HEK293T (cell line): ENCODE measurements around the gene KCNAB2.

Experiments
- ARNT ChIP-seq: fragments of 450-650 bp; IDR thresholded peaks from 2 replicates; pipeline ENCODE4 v1.6.1; 2017; ENCODE audit warnings: mild to moderate bottlenecking
- BHLHE40 ChIP-seq: fragments of 450-650 bp; IDR thresholded peaks from 2 replicates; pipeline ENCODE4 v1.6.1; 2016; ENCODE audit warnings: mild to moderate bottlenecking, moderate library complexity, borderline replicate concordance
- CTBP1 ChIP-seq: fragments of 450-650 bp; IDR thresholded peaks from 2 replicates; pipeline ENCODE4 v1.6.1; 2016; ENCODE audit warnings: borderline replicate concordance
- FOXA1 ChIP-seq: fragments of 450-650 bp; IDR thresholded peaks from 2 replicates; pipeline ENCODE4 v1.6.1; 2016; ENCODE audit warnings: mild to moderate bottlenecking
- FOXK2 ChIP-seq: fragments of 450-650 bp; IDR thresholded peaks from 2 replicates; pipeline ENCODE4 v1.6.1; 2016; ENCODE audit warnings: mild to moderate bottlenecking
- LEF1 ChIP-seq: fragments of 450-650 bp; IDR thresholded peaks from 2 replicates; pipeline ENCODE4 v1.6.1; 2017; ENCODE audit warnings: mild to moderate bottlenecking, borderline replicate concordance
- NFRKB ChIP-seq: fragments of 450-650 bp; IDR thresholded peaks from 2 replicates; pipeline ENCODE4 v1.6.1; 2016; ENCODE audit warnings: mild to moderate bottlenecking, moderate library complexity
- PKNOX1 ChIP-seq: fragments of 450-650 bp; IDR thresholded peaks from 2 replicates; pipeline ENCODE4 v1.6.1; 2016
- SP1 ChIP-seq: fragments of 450-650 bp; IDR thresholded peaks from 2 replicates; pipeline ENCODE4 v1.6.1; 2017
- SUZ12 ChIP-seq: fragments of 450-650 bp; IDR thresholded peaks from 2 replicates; pipeline ENCODE4 v1.6.1; 2016; ENCODE audit warnings: mild to moderate bottlenecking
- ZNF384 ChIP-seq: fragments of 450-650 bp; IDR thresholded peaks from 2 replicates; pipeline ENCODE4 v1.6.1; 2016

- TF ChIP-seq FOXA1 (no peak), FOXK2 (no peak), ZNF384 (no peak), SP1 (no peak), BHLHE40 (no peak), LEF1 (no peak), ARNT (no peak), PKNOX1 (no peak), SUZ12 (no peak), NFRKB (no peak), CTBP1 (no peak)
Measured at GRCh38 chr1:6128276-6129081, 82.8 kb downstream of the KCNAB2 start.
